Stimulated activated CD4-positive, alpha-beta T cell treated with anti-CD3 and anti-CD28 coated beads, Interleukin-1b, Interleukin-23, amount 100 ng/mL, for 4 hours (primary cell): Measurements from ENCODE around the gene PHOSPHO1.
A peak's percentile ranks its signal among the peaks of the same experiment; 100 is the strongest.
"Not testable (repeated sequence)": the region's sequence is repeated elsewhere in the genome, so short reads cannot be mapped to it uniquely, and the experiment has no call there.

Experiments used
- DNase-seq, 2 donors: peaks; one replicate each; pipeline ENCODE4 v3.0.0-alpha.2; 2020; ENCODE audit warnings: low read depth in 2 of 2

PHOSPHO1 gene

DNA sequence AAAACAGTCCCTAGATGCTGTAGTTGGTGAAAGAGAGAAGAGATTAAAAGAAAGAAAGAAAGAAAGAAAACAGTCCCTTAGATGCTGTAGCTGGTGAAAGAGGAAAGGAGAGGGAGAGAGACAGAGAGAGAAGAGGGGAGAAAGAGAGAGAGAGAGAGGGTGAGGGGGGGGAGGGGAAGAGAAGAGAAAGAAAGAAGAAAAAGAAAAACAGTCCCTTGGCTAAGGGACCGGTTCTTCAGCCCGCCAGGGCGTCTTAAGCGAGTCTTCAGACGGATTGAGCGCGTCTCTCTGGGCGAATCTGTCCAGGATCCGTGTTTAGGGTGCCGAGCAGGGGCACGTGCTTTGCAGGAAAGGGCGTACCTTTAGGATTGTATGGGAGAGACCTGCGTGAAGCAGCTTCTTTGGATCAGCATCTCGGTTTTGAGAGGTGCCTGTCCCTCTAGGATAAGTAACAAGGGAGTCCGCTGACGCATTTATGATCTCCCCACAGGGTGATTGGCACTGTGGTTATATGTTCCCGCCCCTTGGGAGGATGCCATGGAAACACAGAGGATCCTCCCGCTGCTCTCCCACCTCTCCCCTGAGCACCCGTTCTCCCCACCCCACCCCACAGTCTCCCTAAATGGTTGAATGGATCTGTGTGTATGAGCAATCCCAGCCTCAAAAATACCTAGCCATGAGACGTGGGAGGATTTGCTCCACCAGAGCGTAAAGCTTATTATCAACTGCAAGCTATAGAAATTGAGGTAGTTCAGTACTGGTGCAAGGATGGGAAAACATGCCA is 36.9 kb downstream of the PHOSPHO1 start:
- DNase-seq: no peak

DNA sequence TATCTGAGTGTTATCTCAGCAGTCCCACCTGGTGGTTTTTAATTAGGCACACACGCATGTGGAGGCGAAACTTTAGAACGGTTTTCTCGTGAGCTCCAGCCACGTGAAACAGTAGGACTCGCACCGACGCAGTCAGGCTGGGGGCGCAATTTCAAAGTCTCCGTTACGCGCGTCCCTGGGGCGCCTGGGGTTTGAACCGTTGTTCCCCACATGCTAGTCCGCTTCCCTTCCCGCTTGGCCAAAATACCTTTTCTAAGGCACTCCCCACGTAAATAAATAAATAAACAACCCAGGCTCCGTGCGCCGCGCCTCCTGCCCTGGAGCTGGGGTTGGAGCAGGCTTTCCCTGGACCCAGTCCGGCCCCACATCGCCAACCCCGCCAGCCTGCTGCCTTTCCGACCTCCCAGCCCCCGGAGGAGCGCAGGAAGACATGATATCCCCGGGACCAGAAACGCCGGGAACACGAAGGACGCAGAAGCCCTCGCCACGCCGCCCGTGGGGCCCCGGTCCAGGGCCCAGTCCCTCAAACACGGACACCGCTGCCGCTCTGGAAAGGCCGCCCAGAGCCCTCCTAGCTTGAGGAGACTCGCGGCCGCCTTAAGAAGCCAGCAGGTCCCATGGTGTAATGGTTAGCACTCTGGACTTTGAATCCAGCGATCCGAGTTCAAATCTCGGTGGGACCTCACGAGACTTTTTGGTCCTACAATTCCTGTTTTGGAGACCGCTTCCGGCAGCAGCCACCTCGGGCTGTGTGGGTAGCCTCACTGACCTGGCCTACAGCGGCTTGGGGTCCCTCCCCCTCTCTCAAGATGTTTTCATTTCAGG is 38.5 kb downstream of the PHOSPHO1 start:
- peak; percentile 89 to 97 for DNase-seq

DNA sequence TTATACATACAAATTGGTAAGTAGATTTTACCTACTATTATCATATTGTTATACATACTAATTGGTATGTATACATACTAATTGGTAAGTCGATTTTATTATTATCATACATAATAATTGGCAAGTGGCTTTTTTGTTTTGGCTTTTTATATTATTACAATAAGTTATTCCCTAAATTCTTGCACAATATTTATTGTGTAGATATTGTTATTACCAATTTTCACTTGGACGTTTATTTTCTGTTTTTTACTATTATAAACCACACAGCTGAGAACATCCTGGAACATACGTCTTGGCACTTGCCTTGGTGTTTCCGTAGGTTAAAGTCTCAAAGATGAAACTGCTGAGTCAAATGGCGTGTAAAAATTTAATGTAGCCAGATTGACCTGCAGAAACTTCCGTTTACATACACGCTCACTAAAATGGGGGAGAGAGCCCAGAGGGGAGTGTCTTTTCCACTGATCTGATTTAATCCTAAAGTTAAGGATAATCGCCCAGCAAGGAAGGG is 39.1 kb downstream of the PHOSPHO1 start:
- no peak for DNase-seq

DNA sequence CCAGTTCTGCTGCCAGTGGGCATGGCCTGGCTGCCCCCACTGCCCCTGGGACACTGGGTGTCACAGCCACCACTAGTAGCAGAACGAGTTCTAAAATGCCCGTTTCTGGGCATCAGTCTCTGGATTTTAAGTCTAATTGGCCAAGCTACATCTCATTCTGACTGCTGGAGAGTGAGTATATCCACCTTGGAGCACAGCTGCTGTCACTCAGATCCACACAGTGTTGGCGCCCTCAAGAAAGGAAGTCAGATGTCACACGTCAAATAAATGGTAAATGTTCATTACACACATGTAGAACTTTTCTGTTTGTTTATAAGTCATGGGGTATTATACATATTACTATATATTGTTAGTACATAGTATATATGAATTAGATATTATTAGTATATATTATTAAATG is 39.7 kb downstream of the PHOSPHO1 start:
- no peak for DNase-seq

DNA sequence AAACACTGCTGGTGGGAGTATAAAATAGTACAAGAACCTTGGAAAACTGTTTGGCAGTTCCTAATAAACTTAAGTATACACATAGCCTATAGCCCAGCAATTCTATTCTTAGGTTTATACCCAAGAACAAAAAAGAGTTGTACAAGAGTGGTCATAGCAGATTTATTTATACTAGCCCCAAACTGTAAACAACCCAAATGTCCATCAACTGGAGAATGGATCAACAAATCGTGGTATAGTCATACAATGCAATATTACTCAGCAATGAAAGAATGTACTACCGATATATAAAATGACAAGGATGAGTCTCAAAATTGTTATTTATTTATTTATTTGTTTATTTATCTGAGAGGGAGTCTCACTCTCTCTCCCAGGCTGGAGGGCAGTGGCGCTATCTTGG is 43.3 kb downstream of the PHOSPHO1 start:
- DNase-seq: no peak

DNA sequence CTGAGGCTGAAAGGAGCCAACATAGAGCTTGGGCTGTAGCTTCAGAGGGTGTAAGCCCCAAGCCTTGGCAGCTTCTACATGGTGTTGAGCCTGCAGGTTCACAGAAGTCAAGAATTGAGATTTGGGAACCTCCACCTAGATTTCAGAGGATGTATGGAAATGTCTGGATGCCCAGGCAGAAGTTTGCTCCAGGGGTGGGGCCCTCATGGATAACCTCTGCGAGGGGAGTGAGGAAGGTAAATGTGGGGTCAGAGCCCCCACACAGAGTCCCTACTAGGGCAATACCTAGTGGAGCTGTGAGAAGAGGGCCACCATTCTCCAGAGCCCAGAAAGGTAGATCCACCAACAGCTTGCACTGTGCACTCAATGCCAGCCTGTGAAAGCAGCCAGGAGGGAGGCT is 45.2 kb downstream of the PHOSPHO1 start:
- not testable (repeated sequence) for DNase-seq

DNA sequence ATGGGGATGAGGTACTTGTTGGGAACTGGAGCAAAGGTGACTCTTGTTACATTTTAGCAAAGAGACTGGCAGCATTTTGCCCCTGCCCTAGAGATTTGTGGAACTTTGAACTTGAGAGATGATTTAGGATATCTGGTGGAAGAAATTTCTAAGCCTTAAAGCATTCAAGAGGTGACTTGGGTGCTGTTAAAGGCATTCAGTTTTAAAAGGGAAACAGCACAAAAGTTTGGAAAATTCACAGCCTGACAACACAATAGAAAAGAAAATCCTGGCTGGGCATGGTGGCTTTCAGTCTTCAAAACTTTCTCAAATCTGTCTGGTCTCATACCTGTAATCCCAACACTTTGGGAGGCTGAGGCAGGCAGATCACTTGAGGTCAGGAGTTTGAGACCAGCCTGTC is 46.1 kb downstream of the PHOSPHO1 start:
- not testable (repeated sequence) for DNase-seq

DNA sequence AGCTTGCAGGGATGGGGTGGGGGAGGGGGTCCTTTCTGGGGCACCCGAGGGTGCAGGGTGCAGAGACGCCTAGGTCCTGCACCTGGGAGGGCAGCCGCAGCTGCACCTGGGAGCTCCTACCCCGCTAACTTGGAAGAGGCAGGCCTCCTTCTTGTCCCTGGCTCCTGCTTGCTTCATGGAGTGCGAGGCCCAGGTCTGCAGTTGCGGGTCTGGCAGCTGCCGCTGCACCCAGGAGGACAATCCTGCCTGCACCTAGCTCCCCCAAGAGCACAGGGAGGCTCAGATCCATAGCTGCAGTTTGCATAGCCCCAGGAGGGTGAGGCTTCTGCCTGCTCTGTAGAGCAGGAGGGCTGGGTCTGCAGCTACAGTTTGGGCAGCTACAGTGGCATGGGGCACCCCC is 46.8 kb downstream of the PHOSPHO1 start:
- DNase-seq: no peak

DNA sequence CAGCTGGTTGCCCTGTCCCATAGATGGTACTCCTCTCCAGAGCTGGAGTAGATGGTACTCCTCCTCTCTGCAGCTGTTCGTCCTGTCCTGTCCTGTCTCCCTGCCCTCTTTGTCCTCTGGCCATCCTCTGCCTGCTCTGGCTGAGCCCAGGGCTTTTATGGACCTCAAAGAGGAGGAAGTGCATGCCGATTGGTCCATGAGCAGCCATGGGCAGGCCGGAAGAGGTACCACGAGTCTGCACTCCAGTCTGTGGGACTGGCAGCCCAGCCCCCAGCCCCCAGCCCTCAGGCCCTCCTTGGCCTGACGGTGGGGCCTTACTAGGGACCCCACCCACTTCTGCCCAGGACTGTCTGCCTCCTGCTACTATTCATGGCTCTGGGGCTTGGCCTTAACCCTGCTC is 47.2 kb downstream of the PHOSPHO1 start:
- no peak for DNase-seq

DNA sequence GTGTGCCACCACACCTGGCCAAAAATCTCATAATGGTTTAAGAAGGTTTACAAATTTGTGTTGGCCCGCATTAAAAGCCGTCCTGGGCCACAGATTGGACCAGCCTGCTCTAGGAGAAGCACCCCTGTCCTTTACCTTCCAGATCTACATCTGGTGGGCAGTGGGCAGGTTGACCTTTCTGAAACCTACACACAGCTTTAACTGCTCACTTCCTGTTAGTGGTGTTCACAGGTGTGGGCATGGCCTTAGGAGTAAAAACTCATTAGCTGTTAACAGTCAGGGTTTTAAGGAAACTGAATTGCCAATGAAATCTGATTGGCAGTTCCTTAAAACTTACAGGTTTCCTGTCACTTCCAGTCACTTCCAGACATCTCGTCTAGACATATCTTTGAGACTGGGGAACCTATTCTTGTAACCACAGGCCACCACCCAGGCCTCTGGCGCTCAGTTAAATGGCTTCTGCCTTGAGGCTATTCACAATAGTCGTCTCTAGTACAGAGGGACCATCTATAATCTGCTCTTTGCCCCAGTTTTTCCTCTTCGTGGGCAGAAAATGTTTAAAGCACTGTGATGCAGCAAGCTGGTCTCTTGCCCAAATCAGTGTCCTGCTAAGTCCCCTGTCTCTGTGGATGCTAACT is 49.5 kb downstream of the PHOSPHO1 start:
- no peak for DNase-seq

DNA sequence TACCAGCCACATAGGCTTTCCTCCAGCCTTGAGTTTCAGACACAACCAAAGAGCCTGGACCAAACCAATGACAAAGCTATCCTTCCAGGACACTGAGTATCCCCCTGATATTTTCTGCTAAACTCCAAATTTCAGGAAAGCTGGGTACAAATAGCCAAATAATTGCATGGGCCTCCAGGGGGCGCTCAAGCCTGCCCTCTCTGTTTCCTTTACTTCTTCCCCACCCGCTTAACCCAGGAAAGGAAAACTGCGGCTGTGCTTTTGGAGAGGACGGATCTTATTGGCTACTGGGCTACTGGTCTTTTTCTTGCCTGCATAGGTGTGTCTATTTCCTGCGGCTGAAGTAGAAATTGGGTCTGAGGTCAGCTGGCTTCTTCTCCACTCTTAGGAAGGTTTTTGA is 50.3 kb downstream of the PHOSPHO1 start:
- DNase-seq: peak; percentile 62

DNA sequence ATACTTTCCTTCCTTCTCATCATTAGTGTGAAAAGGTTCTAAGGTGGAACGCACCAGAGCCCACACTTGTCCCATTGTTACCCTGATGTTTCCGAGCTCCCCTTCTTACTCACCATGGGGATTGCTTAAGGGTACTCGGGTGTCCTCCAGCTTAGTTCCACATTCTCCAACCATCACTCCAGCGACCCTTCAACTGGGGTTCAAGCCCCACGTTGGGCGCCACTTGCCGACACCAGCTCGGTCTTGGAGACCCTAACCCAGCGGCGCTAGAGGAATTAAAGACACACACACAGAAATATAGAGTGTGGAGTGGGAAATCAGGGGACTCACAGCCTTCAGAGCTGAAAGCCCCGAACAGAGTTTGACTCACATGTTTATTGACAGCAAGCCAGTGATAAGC is 54.6 kb downstream of the PHOSPHO1 start:
- DNase-seq: not testable (repeated sequence)
